SH-SY5Y (cell line): ENCODE measurements around the gene CNNM3.

ENCODE experiments used
- GATA2 ChIP-seq: IDR thresholded peaks from 2 replicates; pipeline ENCODE4 v1.6.1; 2011; ENCODE audit warnings: mild to moderate bottlenecking, low read depth, low read length
- GATA3 ChIP-seq: IDR thresholded peaks from 2 replicates; pipeline ENCODE4 v1.6.1; 2011; ENCODE audit warnings: low read depth, mild to moderate bottlenecking, low read length, moderate library complexity

Gene CNNM3

DNA sequence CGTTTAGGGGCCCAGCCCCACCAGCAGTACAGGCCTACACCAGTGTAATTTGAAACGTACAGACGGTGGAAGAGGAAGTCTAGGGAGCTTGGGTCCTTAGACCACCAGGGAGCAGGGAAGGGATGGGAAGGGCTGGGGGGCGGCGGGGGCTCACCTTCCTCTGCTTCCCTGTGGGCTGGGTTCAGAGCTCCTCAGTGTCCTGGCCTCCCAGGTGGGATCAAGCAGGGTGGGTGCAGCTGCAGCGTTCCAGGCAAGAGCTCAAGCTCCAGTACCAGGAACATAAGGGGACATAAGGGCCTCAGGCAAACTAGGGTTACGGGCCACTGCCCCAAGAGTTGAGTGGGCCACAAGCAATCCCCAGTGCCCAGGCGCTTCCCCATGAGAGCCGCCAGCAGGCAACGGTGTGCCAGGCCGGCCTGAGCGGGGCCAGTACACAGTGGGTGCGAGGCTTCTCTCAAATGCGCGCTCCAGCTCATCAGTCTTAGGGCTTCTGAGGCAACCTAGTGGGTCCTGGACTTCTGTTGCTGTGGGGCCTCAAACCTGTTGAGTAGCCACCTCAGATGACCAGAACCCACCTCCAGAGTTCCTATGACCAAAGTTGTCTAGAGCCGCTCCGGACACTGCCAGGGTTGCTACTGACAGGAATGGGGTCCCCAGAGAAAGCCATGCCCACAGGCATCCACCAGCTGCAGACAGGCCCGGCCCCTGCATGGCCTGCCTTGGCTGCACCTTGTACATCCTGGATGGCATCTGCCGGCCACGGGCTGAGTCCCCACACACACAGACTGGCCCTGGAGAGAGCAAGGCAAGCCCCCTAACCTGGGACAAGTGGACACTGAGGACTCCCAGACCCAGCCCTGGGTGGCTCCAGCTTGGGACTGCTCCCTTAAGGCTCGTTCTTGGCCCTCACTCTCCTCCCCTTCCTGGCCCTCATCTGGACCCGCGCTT lies 22.6 kb downstream of the CNNM3 start:
- TF ChIP-seq GATA3, result no peak
- no peak for TF ChIP-seq GATA2

DNA sequence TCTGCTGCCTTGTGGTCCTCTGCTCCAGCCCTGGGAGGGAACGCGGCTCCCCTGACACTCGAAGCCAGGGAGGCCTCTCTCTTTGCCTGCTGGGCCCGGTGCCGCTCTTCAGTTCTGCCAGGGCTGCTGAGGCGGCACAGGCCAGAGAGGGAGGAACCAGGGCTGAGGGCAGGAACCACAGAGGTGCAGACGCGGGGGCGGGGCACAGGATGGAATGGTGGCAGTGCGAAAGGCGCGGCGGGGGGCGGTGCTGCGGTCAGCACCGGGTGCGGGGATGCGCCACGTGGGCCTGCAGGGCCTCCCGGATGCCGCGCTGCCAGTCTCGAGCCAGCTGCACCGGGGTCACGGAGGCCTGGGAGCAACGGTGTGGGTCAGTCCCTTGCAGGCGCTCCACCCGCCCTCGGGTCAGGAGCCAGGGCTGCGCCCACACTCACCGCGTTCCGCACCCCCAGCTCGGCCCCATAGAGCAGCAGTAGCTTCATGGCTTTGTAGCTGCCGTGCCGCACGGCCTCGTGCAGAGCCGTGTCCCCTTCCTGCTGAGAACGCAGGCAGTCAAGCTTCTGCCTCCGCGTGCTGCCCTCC lies 23.3 kb downstream of the CNNM3 start:
- TF ChIP-seq GATA2, result no peak
- TF ChIP-seq GATA3, result no peak

GRCh38 chr2:96839875-96840850 lies 24.1 kb downstream of the CNNM3 start:
- TF ChIP-seq GATA2 (no peak), GATA3 (no peak)

DNA sequence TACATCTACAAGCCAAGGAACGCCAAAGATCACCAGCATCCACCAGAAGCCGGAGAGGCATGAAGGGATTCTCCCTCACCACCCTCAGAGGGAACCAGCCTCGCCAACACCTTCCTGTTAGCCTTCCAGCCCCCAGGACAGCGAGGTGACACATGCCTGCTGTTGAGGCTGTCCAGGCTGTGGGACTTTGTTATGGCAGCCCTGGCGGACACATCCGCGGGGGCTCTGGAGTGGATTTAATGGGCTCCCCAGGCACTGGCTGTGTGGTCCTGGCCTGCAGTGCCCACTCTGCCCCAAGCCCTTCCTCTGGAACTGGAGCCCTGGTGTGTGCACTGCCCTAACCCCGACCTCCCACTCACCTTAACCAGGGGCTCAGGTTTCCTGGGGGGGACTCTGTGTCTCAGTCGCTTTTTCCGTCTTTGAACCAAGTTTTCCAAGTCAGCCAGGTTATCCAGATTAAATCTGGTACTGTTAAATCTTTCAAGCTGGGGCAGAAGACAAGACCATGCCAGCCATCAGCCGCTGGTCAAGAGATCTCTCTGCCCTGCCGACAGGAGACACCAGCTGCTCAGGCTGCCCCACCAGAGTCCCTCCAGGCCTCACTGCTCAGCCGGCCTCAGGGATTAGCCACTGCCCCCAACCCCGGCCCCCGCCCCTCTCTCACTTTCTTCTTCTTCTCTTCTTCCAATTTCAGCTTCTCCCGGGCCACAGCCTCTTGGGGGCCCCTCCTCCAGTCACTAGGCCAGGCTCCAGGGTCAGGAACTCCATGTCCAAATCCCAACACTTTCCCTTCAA lies 25.8 kb downstream of the CNNM3 start:
- TF ChIP-seq GATA3 (no peak), GATA2 (no peak)

DNA sequence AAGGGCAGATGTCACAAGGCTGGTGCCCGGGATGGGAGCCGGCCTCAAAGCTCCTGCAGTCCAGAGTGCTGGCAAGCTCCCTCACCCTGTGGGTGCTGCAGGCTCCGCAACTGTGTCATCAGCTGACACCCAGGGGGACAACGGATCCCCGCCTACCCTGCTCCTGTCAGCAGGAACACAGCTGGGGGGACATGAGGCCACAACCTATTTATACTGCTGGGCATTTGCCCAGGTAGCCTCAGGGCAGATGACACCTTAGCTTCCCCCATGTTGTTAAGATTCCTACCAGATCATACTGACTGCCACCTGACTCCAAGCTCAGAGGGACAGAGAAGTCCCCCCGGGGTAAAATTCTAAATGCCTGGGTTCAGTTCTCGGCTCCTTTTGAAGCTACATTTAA lies 26.5 kb downstream of the CNNM3 start:
- TF ChIP-seq GATA2, result no peak
- TF ChIP-seq GATA3, result no peak

- TF ChIP-seq GATA2 (no peak), GATA3 (no peak)
Measured at GRCh38 chr2:96843538-96844268, 27.6 kb downstream of the CNNM3 start, which contains the start of gene ANKRD23. Gene ANKRD23 (minus strand): TSS chr2:96844021. CDS start chr2:96843992, 29 bp downstream.

GRCh38 chr2:96844405-96844808 lies 28.3 kb downstream of the CNNM3 start:
- TF ChIP-seq GATA3 (no peak), GATA2 (no peak)

DNA sequence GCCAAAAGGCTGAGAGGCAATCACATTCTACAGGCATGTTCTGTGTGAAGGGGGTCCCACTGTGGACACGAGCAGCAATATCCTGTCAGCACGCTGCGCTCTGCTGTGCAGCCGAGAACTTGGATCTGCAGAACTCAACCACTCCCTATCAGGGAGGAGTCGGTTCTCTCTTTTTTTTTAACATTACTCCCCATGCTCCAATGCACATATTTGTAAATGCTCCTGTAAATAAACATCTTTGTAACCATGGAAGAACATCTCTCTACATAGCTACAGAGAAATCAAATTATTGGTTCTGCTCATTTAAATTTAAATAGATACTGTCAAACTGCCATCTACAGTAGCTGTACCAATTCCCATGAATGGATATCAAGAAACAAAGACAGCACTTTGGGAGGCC lies 30.8 kb downstream of the CNNM3 start:
- TF ChIP-seq GATA2, result no peak
- TF ChIP-seq GATA3, result no peak

- TF ChIP-seq GATA3 (no peak), GATA2 (no peak)
Measured at GRCh38 chr2:96847586-96847985, 31.5 kb downstream of the CNNM3 start.

GRCh38 chr2:96848264-96848663 lies 32.2 kb downstream of the CNNM3 start:
- TF ChIP-seq GATA3 (no peak), GATA2 (no peak)

DNA sequence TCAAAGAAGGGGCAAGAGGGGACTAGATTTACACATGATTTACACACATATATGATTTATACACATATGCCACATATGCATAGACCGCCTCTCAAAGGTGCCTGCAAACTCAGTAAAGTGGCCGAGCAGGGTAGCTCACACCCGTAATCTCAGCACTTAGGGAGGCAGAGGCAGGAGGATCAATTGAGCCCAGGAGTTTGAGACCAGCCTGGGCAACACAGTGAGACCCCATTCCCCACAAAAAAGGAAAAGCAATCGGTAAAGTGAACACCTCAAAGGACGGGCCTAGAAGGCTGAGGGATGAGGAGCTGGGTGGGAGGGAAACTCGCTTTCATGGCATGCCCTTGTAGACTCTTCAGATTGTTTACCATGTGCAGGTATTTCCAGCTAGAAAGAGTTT lies 36.6 kb downstream of the CNNM3 start:
- TF ChIP-seq GATA3 (no peak), GATA2 (no peak)

- TF ChIP-seq GATA2, result no peak
- TF ChIP-seq GATA3, result no peak
Measured at GRCh38 chr2:96853321-96853720, 37.3 kb downstream of the CNNM3 start.
